Measurements from ENCODE around the gene KRIT1. TPM values are rescaled to one million over a fixed set of nuclear protein-coding genes. Genes with fewer than 3 reads are reported as not detected.
"Not testable (repeated sequence)": the region's sequence is repeated elsewhere in the genome, so short reads cannot be mapped to it uniquely, and the experiment has no call there.

KRIT1 gene
- total RNA-seq, 1 experiment from 2014 or later, result 34.1 TPM

DNA sequence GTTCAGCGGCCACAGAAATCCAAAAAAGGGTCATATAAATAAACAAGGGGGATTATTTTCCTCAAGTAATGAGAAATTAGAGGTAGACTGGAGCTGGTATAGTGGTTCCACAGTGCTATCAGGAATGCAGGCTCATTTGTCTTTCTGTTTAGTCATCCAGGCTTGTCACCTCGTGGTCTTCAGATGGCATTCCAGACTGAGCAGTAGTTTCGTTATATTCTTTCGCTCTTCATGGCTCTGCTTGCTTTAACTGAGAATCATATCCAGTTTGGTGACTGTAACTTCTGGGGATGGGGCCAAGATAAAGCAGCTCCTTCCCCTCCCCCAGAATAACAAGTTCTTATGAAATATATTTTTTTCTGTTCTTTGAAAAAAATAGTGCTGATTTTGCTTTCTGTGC, 9.6 kb upstream of the KRIT1 start (continued):
- no peak for TF ChIP-seq KAT7 (CRISPR knock-in tag; IDR thresholded peaks at IDR 0.05; ENCODE audit: borderline replicate concordance)
- no peak for TF ChIP-seq CREM (CRISPR knock-in tag; IDR thresholded peaks at IDR 0.05)
- TF ChIP-seq, protein P1, sequence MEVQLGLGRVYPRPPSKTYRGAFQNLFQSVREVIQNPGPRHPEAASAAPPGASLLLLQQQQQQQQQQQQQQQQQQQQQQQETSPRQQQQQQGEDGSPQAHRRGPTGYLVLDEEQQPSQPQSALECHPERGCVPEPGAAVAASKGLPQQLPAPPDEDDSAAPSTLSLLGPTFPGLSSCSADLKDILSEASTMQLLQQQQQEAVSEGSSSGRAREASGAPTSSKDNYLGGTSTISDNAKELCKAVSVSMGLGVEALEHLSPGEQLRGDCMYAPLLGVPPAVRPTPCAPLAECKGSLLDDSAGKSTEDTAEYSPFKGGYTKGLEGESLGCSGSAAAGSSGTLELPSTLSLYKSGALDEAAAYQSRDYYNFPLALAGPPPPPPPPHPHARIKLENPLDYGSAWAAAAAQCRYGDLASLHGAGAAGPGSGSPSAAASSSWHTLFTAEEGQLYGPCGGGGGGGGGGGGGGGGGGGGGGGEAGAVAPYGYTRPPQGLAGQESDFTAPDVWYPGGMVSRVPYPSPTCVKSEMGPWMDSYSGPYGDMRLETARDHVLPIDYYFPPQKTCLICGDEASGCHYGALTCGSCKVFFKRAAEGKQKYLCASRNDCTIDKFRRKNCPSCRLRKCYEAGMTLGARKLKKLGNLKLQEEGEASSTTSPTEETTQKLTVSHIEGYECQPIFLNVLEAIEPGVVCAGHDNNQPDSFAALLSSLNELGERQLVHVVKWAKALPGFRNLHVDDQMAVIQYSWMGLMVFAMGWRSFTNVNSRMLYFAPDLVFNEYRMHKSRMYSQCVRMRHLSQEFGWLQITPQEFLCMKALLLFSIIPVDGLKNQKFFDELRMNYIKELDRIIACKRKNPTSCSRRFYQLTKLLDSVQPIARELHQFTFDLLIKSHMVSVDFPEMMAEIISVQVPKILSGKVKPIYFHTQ (CRISPR knock-in tag; IDR thresholded peaks at IDR 0.05), result no peak
- TF ChIP-seq ZNF423 (CRISPR knock-in tag; IDR thresholded peaks at IDR 0.05), result no peak
- TF ChIP-seq NR2C2 (CRISPR knock-in tag; IDR thresholded peaks at IDR 0.05), result no peak
- no peak for TF ChIP-seq ZNF671 (CRISPR knock-in tag; IDR thresholded peaks at IDR 0.05)
- TF ChIP-seq, protein P2, sequence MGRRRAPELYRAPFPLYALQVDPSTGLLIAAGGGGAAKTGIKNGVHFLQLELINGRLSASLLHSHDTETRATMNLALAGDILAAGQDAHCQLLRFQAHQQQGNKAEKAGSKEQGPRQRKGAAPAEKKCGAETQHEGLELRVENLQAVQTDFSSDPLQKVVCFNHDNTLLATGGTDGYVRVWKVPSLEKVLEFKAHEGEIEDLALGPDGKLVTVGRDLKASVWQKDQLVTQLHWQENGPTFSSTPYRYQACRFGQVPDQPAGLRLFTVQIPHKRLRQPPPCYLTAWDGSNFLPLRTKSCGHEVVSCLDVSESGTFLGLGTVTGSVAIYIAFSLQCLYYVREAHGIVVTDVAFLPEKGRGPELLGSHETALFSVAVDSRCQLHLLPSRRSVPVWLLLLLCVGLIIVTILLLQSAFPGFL (CRISPR knock-in tag; IDR thresholded peaks at IDR 0.05; ENCODE audit: borderline replicate concordance), result no peak

DNA sequence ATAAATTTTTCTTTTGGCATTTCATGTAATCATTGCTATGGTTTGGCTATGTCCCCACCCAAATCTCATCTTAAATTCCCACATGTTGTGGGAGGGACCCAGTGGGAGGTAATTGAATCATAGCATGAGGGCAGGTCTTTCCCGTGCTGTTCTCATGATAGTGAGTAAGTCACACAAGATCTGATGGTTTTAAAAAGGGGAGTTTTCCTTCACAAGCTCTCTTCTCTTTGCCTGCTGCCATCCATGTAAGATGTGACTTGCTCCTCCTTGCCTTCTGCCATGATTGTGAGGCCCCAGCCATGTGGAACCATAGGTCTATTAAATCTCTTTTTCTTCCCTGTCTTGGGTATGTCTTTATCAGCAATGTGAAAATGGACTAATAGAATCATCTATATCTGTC, 9.1 kb upstream of the KRIT1 start:
- CTCF ChIA-PET; H3K27ac Mint-ChIP-seq; H3K4me1 Mint-ChIP-seq; DNase-seq (ENCODE audit: low spot score); H3K4me3 Mint-ChIP-seq; POLR2A ChIA-PET; H3K27me3 Mint-ChIP-seq (ENCODE audit: low read depth); ATAC-seq: not testable (repeated sequence)
- peaks cover 13% of the 10 kb centered on the region for H3K36me3 Mint-ChIP-seq
- peaks cover 13% of the 10 kb centered on the region for H3K9me3 Mint-ChIP-seq

DNA sequence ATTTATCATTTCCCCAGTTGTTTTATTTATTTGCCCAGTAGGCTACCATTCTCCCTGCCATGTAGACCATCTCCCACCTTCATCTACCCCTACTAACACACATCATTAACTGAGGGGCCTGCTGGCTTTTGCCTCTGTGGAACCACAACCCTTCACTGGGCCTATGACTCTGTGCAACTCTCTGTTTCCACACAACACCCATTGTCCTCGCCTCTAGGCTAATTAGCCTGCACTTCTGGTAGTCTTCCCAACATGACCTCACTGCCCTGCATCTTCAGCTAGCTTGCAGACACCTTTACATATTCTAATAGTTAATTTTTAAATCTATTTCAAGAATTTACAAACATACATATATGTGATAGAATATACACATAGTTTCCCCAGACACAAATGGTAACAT, 7.5 kb upstream of the KRIT1 start:
- DNase-seq (ENCODE audit: low spot score) (no peak), ATAC-seq (no peak)
- Mint-ChIP-seq H3K27me3 (ENCODE audit: low read depth) (no peaks in the 10 kb centered on the region), H3K4me3 (no peak overlapping the region), H3K27ac (no peak overlapping the region; the same call in 1 of the 2 replicates), H3K4me1 (peaks cover 8% of the 10 kb centered on the region), H3K9me3 (peaks cover 13% of the 10 kb centered on the region), H3K36me3 (peaks cover 13% of the 10 kb centered on the region)
- ChIA-PET CTCF (no interaction called here), POLR2A (no interaction called here)
- no peak for TF ChIP-seq RELA (CRISPR knock-in tag; IDR thresholded peaks at IDR 0.05; ENCODE audit: borderline replicate concordance)
- TF ChIP-seq ZNF219 (CRISPR knock-in tag; IDR thresholded peaks at IDR 0.05; ENCODE audit: borderline replicate concordance), result no peak
- TF ChIP-seq ELF4 (CRISPR knock-in tag; IDR thresholded peaks at IDR 0.05; ENCODE audit: low read depth), result no peak
- TF ChIP-seq, protein P3, sequence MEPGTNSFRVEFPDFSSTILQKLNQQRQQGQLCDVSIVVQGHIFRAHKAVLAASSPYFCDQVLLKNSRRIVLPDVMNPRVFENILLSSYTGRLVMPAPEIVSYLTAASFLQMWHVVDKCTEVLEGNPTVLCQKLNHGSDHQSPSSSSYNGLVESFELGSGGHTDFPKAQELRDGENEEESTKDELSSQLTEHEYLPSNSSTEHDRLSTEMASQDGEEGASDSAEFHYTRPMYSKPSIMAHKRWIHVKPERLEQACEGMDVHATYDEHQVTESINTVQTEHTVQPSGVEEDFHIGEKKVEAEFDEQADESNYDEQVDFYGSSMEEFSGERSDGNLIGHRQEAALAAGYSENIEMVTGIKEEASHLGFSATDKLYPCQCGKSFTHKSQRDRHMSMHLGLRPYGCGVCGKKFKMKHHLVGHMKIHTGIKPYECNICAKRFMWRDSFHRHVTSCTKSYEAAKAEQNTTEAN (CRISPR knock-in tag; IDR thresholded peaks at IDR 0.05), result no peak
- TF ChIP-seq, protein P4, sequence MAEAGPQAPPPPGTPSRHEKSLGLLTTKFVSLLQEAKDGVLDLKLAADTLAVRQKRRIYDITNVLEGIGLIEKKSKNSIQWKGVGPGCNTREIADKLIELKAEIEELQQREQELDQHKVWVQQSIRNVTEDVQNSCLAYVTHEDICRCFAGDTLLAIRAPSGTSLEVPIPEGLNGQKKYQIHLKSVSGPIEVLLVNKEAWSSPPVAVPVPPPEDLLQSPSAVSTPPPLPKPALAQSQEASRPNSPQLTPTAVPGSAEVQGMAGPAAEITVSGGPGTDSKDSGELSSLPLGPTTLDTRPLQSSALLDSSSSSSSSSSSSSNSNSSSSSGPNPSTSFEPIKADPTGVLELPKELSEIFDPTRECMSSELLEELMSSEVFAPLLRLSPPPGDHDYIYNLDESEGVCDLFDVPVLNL (CRISPR knock-in tag; IDR thresholded peaks at IDR 0.05; ENCODE audit: borderline replicate concordance, low read depth), result no peak

DNA sequence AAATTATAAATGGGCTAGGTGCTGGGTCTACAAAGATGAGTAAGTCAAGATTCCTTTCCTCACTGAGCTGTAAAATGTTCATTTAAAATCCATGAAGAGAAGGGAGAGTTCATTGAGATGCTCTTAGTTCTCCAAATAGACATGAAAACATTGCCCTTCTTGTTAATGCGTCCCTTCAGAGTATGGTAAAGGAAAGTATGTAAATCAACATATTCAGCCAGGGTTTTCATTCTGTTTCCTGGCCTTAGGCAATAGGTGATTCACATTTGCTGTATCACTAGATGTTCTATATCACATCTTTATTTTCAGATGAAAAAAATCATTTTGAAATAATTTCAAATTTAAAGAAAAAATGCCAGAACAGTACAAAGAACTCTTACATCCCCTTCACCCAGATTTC, 5.5 kb upstream of the KRIT1 start:
- H3K27ac Mint-ChIP-seq, result peak overlapping the region; percentile 21; the same call in 1 of the 2 replicates
- no peaks in the 10 kb centered on the region for H3K27me3 Mint-ChIP-seq (ENCODE audit: low read depth)
- TF ChIP-seq, protein P5, sequence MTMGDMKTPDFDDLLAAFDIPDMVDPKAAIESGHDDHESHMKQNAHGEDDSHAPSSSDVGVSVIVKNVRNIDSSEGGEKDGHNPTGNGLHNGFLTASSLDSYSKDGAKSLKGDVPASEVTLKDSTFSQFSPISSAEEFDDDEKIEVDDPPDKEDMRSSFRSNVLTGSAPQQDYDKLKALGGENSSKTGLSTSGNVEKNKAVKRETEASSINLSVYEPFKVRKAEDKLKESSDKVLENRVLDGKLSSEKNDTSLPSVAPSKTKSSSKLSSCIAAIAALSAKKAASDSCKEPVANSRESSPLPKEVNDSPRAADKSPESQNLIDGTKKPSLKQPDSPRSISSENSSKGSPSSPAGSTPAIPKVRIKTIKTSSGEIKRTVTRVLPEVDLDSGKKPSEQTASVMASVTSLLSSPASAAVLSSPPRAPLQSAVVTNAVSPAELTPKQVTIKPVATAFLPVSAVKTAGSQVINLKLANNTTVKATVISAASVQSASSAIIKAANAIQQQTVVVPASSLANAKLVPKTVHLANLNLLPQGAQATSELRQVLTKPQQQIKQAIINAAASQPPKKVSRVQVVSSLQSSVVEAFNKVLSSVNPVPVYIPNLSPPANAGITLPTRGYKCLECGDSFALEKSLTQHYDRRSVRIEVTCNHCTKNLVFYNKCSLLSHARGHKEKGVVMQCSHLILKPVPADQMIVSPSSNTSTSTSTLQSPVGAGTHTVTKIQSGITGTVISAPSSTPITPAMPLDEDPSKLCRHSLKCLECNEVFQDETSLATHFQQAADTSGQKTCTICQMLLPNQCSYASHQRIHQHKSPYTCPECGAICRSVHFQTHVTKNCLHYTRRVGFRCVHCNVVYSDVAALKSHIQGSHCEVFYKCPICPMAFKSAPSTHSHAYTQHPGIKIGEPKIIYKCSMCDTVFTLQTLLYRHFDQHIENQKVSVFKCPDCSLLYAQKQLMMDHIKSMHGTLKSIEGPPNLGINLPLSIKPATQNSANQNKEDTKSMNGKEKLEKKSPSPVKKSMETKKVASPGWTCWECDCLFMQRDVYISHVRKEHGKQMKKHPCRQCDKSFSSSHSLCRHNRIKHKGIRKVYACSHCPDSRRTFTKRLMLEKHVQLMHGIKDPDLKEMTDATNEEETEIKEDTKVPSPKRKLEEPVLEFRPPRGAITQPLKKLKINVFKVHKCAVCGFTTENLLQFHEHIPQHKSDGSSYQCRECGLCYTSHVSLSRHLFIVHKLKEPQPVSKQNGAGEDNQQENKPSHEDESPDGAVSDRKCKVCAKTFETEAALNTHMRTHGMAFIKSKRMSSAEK (CRISPR knock-in tag; IDR thresholded peaks at IDR 0.05; ENCODE audit: borderline replicate concordance), result no peak
- TF ChIP-seq HMGA2 (CRISPR knock-in tag; IDR thresholded peaks at IDR 0.05), result no peak
- TF ChIP-seq, protein P6, sequence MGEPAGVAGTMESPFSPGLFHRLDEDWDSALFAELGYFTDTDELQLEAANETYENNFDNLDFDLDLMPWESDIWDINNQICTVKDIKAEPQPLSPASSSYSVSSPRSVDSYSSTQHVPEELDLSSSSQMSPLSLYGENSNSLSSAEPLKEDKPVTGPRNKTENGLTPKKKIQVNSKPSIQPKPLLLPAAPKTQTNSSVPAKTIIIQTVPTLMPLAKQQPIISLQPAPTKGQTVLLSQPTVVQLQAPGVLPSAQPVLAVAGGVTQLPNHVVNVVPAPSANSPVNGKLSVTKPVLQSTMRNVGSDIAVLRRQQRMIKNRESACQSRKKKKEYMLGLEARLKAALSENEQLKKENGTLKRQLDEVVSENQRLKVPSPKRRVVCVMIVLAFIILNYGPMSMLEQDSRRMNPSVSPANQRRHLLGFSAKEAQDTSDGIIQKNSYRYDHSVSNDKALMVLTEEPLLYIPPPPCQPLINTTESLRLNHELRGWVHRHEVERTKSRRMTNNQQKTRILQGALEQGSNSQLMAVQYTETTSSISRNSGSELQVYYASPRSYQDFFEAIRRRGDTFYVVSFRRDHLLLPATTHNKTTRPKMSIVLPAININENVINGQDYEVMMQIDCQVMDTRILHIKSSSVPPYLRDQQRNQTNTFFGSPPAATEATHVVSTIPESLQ (CRISPR knock-in tag; IDR thresholded peaks at IDR 0.05), result no peak
- no peak for TF ChIP-seq ZNF396 (CRISPR knock-in tag; IDR thresholded peaks at IDR 0.05; ENCODE audit: borderline replicate concordance)
- TF ChIP-seq ZBTB21 (CRISPR knock-in tag; IDR thresholded peaks at IDR 0.05; ENCODE audit: borderline replicate concordance), result no peak
- POLR2A ChIA-PET, result no interaction called here
- no peak for ATAC-seq
- CTCF ChIA-PET, result no interaction called here
- peaks cover 24% of the 10 kb centered on the region for H3K4me1 Mint-ChIP-seq
- H3K4me3 Mint-ChIP-seq, result no peak overlapping the region
- peaks cover 13% of the 10 kb centered on the region for H3K36me3 Mint-ChIP-seq
- peaks cover 13% of the 10 kb centered on the region for H3K9me3 Mint-ChIP-seq
- no peak for DNase-seq (ENCODE audit: low spot score)
